Erythroblast (primary cell): ENCODE results near the gene RFC3.
"Not testable (repeated sequence)": the region's sequence is repeated elsewhere in the genome, so short reads cannot be mapped to it uniquely, and the experiment has no call there.

Experiments
- DNase-seq, 2 experiments: peaks; one replicate each; lab custom pipeline; 2025; lab: John Stamatoyannopoulos, UW
- GATA1 ChIP-seq: IDR thresholded peaks from 2 replicates; pipeline ENCODE4 v1.6.1; 2011; ENCODE audit warnings: low read depth, mild to moderate bottlenecking, control low read depth, low read length, moderate library complexity
- POLR2A ChIP-seq: IDR thresholded peaks from 2 replicates; pipeline ENCODE4 v1.6.1; 2011; ENCODE audit warnings: mild to moderate bottlenecking, low read length

Gene RFC3, protein sequence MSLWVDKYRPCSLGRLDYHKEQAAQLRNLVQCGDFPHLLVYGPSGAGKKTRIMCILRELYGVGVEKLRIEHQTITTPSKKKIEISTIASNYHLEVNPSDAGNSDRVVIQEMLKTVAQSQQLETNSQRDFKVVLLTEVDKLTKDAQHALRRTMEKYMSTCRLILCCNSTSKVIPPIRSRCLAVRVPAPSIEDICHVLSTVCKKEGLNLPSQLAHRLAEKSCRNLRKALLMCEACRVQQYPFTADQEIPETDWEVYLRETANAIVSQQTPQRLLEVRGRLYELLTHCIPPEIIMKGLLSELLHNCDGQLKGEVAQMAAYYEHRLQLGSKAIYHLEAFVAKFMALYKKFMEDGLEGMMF

DNA sequence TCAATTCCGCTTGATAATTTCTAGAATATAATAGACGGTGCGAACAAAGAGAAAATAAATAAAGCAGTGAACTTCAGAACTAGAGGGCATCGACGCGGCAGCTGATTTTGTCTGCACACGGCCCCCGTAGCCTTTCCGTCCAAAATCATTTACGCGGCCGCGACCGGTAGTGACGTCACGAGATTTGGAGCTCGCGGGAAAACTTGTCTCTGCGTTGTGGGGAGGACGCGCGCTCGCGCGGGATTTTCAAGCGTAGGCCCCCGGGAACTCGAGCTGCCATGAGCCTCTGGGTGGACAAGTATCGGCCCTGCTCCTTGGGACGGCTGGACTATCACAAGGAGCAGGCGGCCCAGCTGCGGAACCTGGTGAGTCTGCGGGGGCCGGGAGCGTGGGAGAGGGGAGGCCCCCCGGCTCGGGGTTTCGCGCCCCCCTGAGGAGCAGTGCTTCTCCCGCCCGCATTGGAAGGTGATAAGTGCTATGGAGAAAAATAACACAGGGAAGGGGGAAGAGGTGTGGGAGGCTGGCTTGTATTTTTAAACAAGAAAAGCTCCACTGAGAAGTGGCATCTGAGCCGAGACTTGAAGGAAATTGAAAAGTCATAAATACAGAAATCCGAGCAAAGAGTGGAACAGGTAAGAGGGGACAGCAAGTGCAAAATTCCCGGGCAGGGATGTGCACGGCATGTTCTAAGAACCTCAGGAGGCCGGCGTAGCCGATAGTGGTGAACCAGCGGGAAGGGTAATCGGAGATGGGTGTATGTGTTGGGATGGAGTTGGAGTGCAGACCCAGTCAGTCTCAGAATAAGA lies at the start of gene RFC3:
Gene RFC3 (plus strand): TSS at position 249 of the 806 bp plus-strand sequence. CDS start 30 bp downstream, at position 279.
- peak; percentile 76 for TF ChIP-seq POLR2A
- TF ChIP-seq GATA1, result no peak
- DNase-seq, result peak; percentile 96

DNA sequence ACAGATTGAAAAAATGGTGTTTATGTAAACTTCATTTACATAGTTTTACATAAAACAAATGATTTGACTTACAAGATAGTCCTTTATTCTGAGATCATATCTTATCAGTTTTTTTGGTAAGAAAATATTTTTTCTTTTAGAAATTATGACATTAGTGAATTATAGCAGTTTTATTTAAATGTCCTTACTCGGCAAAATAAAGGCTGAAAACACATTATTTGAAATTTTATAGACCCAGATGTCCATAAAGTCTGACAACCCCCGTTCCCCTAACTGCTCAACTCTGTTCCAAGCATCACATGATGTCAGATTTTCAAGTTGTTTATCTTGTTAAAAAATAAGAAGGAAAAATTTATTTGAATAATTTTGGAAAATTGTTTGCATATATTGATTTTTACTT lies 46.7 kb upstream of the RFC3 start:
- DNase-seq, result no peak
- TF ChIP-seq GATA1 (no peak), POLR2A (no peak)

DNA sequence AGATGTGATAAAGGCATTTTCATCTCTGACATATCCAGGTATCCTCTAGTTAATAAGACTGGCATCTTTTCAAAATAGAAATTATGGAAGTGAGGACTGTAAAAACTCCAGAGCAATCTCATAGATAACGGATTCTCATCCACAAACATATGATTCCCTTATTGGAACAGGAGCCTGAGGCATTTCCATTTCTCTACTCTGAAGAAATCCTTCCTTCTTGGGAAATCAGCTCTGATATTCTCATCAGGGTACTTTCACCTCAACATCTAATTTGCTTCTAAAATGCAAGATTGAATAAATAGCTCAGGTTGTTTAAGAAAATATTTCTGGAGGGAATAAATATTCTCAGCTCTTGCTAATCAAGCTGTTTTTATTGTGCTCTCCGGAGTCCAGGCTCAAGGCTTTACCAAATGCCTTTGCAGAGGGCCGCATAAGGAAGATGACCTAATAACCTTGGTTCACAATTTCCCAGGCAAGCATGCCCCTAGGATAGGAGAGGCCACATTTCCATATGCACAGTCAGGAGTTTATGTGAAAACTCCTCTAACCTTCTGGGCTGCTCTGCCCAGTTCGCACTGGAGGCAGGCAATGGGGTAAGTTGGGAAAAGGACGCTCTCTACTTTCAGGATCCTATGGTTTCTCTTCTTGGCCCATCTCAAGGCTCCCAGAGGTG lies 44.0 kb upstream of the RFC3 start:
- DNase-seq, result no peak

DNA sequence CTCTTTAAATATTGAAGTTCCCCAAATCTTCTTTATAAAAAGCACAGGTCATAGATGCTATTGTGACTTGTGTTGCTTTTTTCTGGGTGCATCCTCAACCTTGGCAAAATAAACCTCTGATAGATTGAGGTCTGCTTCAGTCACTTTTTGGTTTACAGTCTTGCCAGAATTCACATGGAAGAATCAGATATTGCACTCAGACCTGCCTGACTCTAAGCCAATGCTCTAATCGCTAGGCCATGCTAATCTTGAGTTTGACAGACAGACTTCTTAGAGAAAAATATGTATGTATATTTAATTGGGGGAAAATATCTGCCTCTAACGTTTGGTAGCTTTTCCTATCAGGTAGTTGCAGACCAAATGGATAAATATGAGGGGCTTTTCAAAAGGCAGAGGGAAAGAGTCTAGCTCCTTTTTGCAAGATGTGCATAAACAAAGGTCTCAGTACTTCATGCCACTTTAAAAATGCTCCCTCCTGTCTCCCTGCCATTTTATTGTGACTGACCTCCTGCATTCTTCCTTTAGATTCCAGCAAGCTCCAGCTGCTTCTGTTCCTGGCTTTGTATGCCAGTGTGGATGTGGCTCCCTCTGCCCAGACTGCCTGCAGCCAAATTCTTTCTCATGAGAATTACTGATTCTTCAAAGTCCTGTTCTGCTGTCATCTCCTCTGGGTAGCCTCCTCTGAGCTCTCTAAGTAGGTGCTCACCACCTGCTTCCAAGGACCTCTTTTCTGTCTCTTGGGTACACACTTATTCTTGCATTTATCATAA lies 42.4 kb upstream of the RFC3 start:
- TF ChIP-seq POLR2A (no peak), GATA1 (no peak)
- DNase-seq, result no peak

More for the DNA sequence above, 44.0 kb upstream of the RFC3 start:
- TF ChIP-seq POLR2A (no peak), GATA1 (no peak)

DNA sequence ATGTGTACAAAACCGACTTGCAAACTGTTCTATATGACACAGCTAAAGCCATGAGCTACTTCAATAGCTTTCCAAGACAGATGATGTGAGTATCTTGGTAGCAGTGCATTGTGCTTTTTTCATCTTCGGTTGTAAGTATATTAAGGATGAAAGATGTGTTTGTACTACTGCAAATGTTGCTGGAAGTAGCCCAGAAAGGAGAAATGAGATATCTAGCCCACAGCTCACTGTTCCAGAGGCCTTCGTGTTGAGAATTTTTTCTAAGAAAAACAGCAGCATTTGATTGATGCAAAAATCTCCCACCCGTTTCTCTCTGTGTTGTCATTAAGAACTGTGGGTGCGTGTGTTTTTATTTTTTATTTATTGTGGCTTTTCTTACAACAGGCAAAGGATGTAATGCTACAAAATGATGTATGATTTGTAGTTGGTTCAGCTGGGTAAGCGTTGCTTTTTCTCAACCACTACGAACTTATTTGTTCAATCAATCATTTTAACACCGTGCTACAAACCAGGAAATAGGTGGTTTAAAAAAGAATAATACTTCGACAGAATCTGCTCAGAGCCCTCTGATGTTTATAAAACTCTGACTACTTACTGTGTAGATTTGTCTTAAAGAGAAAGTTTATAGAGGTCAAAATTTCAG lies 41.6 kb upstream of the RFC3 start:
- no peak for TF ChIP-seq GATA1
- no peak for TF ChIP-seq POLR2A

DNA sequence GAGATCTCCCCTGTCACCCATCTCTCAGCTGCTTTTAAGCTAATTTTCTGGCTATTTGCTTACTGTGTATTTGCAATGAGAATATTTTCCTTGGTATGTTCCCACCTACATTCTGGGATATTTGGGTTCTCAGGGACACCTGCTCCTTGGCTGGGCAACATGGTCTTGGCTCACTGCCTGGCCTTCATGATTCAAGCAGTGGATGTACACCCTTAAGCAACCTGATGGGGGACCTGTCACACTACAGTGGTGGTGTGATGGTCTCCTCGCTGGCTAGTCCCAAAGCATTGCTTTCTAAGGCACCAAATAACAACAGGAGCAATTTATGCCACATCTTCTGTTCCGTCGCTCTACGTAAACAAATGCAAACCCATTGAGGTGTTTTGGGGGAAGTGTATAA lies 35.3 kb upstream of the RFC3 start:
- TF ChIP-seq GATA1, result no peak
- TF ChIP-seq POLR2A, result no peak
- peak in 1 of 2 experiments; percentile 7 for DNase-seq

More for the DNA sequence above, 41.6 kb upstream of the RFC3 start:
- DNase-seq, result no peak

DNA sequence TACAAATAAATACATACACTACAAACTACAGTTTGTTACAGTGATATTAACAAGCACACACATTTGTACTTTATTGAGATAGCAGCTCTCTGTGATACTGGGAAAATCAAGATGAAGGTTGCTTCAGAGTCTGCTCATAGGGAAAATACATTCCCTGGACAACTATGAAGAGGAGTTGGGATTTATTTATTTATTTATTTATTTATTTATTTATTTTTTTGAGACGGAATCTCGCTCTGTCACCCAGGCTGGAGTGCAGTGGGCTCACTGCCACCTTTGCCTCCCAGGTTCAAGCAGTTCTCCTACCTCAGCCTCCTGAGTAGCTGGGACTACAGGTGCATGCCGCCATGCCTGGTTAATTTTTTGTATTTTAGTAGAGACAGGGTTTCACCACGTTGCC lies 34.7 kb upstream of the RFC3 start:
- not testable (repeated sequence) for DNase-seq

DNA sequence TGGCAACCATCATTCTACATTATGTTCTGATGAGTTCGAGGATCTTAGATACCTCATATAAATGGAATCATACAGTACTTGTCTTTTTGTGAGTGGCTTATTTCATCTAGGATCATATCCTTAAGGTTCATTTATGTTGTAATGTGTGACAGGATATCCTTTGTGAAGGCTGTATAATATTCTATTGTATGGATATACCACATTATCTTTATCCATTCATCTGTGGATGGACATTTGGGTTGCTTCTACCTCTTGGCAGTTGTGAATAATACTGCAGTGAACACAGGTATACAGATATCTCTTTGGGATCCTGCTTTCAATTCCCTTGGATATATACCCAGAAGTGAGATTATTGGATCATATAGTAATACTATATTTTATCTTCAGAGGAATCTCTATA lies 33.2 kb upstream of the RFC3 start:
- DNase-seq, result no peak
- no peak for TF ChIP-seq POLR2A
- no peak for TF ChIP-seq GATA1

DNA sequence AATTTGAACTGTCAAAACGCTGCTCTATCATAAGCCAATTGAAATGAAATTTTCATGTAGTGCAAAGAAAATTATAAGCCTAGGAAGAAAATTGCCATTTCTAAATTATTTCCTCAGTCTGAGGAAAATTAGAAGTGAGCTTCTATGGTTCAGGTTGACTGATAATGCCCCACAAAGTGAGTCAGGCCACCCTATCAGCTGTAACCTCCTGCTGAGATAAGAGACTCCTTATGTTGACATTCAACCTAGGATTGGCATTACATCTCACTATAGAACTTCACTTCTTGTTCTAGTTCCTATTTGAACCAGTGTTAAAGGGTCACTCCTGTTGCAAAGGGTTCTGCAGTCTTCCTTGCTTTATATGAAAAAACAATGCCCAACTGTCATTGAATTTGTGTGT lies 32.6 kb upstream of the RFC3 start:
- DNase-seq, result peak; percentile 67 to 75
- TF ChIP-seq GATA1 (no peak), POLR2A (no peak)

DNA sequence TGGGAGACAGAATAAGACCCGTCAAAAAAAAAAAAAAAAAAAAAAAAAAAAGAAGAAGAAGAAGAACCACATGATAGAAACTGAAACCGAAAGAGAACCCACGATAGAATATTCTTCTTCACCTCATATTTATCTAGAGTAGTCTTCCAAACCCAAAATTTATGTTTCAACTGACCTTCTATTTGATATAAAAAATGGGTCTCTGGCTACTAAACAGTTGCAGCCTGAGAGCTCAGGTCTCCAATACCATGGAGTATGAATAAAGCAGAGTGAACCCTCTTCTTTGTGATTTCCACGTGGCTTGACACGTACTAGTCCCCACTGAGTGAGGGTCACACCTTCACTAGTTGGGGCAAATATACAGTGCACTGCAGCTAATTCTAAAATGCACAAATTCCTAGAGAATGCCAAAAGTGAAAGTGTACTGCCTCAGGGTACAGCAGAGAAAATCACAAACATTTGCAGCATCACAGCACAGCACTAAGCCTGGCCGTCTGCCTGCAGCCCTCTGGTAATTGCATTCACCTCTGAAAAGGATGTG lies 30.8 kb upstream of the RFC3 start:
- TF ChIP-seq POLR2A (no peak), GATA1 (no peak)
- peak in 1 of 2 experiments; percentile 10 for DNase-seq

DNA sequence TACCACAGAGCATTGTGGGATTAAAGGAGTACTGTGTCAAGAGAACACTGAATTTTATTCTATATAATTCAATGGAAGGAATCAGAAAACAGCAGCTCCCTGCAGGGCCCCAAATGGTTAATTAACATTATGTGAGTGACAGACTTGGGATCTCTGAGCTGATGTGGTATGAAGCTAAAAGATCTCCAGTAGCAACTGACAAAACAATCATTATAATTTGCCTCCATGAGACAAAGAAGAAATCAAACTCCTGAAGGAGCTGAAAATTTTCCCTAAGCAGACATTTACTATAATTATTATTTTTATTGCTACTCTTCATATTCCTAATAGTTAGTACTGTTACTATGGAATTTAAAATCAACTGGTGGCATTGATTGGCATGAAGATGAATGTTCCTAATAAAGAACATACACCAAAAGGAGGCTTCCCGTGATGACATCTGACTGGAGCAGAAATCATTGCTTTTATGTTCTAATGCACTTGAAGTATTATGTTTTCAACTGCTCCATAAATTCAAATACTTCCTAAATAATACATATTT lies 28.8 kb upstream of the RFC3 start:
- TF ChIP-seq POLR2A (no peak), GATA1 (no peak)
- no peak for DNase-seq

DNA sequence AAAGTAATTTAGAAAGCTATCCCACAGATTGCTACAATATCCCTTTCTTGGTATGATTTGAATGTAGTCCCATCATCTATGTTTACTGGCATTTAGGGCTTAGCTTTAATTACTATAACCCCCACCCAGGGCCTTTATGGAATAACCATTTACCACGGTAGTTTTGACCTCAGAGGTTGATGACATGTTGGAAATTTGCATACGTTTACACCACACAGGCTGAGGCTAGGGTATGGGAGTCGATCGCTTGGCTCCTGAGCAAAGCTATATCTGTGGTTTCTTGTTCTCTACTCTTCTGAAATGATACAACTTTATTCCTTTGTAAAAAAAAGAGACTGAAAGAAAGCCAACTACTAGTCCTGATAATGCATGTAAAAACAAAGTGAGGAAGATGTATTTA lies 28.2 kb upstream of the RFC3 start:
- TF ChIP-seq GATA1 (no peak), POLR2A (no peak)
- DNase-seq, result no peak
